H9 (cell line): ENCODE measurements around the gene RBBP7. TPM values are rescaled to one million over a fixed set of nuclear protein-coding genes. Genes with fewer than 3 reads are reported as not detected.

ENCODE experiments used
- DNase-seq: peaks from one replicate; pipeline ENCODE4 v3.0.0-alpha.2; 2017
- H2AFZ ChIP-seq: one replicate; pipeline ENCODE4 v1.6.1; 2013; ENCODE audit warnings: mild to moderate bottlenecking, low read length, control low read depth, moderate library complexity
- H2AK5ac ChIP-seq: 2 replicates; pipeline ENCODE4 v1.6.1; 2013; ENCODE audit warnings: low read length, control low read depth, mixed read lengths; ENCODE audit not compliant: insufficient read length
- H2BK120ac ChIP-seq: one replicate; pipeline ENCODE4 v1.6.1; 2013; ENCODE audit warnings: low read depth, mild to moderate bottlenecking, low read length, control low read depth, inconsistent platforms; ENCODE audit not compliant: poor library complexity, severe bottlenecking
- H2BK12ac ChIP-seq: 2 replicates; pipeline ENCODE4 v1.6.1; 2013; ENCODE audit warnings: low read length, control low read depth, mixed read lengths, low read depth; ENCODE audit not compliant: insufficient read length
- H2BK15ac ChIP-seq: 2 replicates; pipeline ENCODE4 v1.6.1; 2013; ENCODE audit warnings: low read depth, low read length, control low read depth
- H2BK20ac ChIP-seq: one replicate; pipeline ENCODE4 v1.6.1; 2013; ENCODE audit warnings: low read depth, mild to moderate bottlenecking, low read length, control low read depth, inconsistent platforms; ENCODE audit not compliant: poor library complexity, severe bottlenecking
- H2BK5ac ChIP-seq: 2 replicates; pipeline ENCODE4 v1.6.1; 2013; ENCODE audit warnings: low read length, control low read depth, mixed read lengths; ENCODE audit not compliant: insufficient read length
- H3K14ac ChIP-seq: 2 replicates; pipeline ENCODE4 v1.6.1; 2013; ENCODE audit warnings: low read length, control low read depth; ENCODE audit not compliant: insufficient read depth
- H3K18ac ChIP-seq: 2 replicates; pipeline ENCODE4 v1.6.1; 2013; ENCODE audit warnings: low read depth, mild to moderate bottlenecking, mixed read lengths, low read length, control low read depth; ENCODE audit not compliant: insufficient read length
- H3K23ac ChIP-seq: 2 replicates; pipeline ENCODE4 v1.6.1; 2013; ENCODE audit warnings: low read length, control low read depth, mixed read lengths, low read depth; ENCODE audit not compliant: insufficient read length
- H3K23me2 ChIP-seq: 2 replicates; pipeline ENCODE4 v1.6.1; 2013; ENCODE audit warnings: low read depth, mild to moderate bottlenecking, mixed read lengths, low read length, control low read depth; ENCODE audit not compliant: insufficient read length, poor library complexity, severe bottlenecking
- H3K27ac ChIP-seq: 2 replicates; pipeline ENCODE4 v1.5.1; 2013; ENCODE audit warnings: low read length, control low read depth, mixed read lengths, low read depth; ENCODE audit not compliant: insufficient read length
- H3K27me3 ChIP-seq: 2 replicates; pipeline ENCODE4 v1.6.1; 2013; ENCODE audit warnings: low read length, control low read depth, inconsistent platforms; ENCODE audit not compliant: insufficient read depth
- H3K4ac ChIP-seq: 2 replicates; pipeline ENCODE4 v1.6.1; 2013; ENCODE audit warnings: low read depth, mild to moderate bottlenecking, control low read depth, inconsistent platforms, low read length, moderate library complexity
- H3K4me1 ChIP-seq: 2 replicates; pipeline ENCODE4 v1.6.1; 2013; ENCODE audit warnings: low read length, control low read depth, inconsistent platforms; ENCODE audit not compliant: insufficient read depth
- H3K4me2 ChIP-seq: 2 replicates; pipeline ENCODE4 v1.6.1; 2013; ENCODE audit warnings: low read length, control low read depth, mixed read lengths; ENCODE audit not compliant: insufficient read length, insufficient read depth
- H3K56ac ChIP-seq: 2 replicates; pipeline ENCODE4 v1.6.1; 2013; ENCODE audit warnings: low read depth, mild to moderate bottlenecking, mixed read lengths, low read length, control low read depth; ENCODE audit not compliant: insufficient read length
- H3K79me1 ChIP-seq: 2 replicates; pipeline ENCODE4 v1.6.1; 2013; ENCODE audit warnings: low read depth, mild to moderate bottlenecking, moderate library complexity, low read length, control low read depth, inconsistent platforms; ENCODE audit not compliant: insufficient read depth, poor library complexity, severe bottlenecking
- H3K79me2 ChIP-seq: 2 replicates; pipeline ENCODE4 v1.6.1; 2013; ENCODE audit warnings: low read length, control low read depth, inconsistent platforms; ENCODE audit not compliant: insufficient read depth
- H3K9ac ChIP-seq: 2 replicates; pipeline ENCODE4 v1.6.1; 2013; ENCODE audit warnings: low read length, control low read depth, mixed read lengths; ENCODE audit not compliant: insufficient read length; ENCODE audit errors: extremely low read depth
- H3K9me3 ChIP-seq: one replicate; pipeline ENCODE4 v1.6.1; 2013; ENCODE audit warnings: low read depth, low read length, inconsistent platforms; ENCODE audit not compliant: control insufficient read depth
- H3T11ph ChIP-seq: one replicate; pipeline ENCODE4 v1.6.1; 2013; ENCODE audit warnings: mild to moderate bottlenecking, low read length, control low read depth, inconsistent platforms
- H4K20me1 ChIP-seq: one replicate; pipeline ENCODE4 v1.6.1; 2013; ENCODE audit not compliant: control insufficient read depth, insufficient read length, insufficient read depth
- H4K5ac ChIP-seq: 2 replicates; pipeline ENCODE4 v1.6.1; 2013; ENCODE audit warnings: low read depth, mild to moderate bottlenecking, mixed read lengths, low read length, control low read depth; ENCODE audit not compliant: insufficient read length
- H4K8ac ChIP-seq: replicated peaks from 2 replicates; pipeline ENCODE4 v1.6.1; 2013; ENCODE audit warnings: low read length, control low read depth, mixed read lengths, low read depth; ENCODE audit not compliant: insufficient read length
- H4K91ac ChIP-seq: 2 replicates; pipeline ENCODE4 v1.6.1; 2013; ENCODE audit warnings: low read depth, mild to moderate bottlenecking, moderate library complexity, mixed read lengths, low read length, control low read depth; ENCODE audit not compliant: insufficient read length
- H3K27ac Mint-ChIP-seq, 3 experiments: 2 replicates in 2 of 3; 3 replicates in 1 of 3; pipeline ENCODE4 v1.8.0; 2020 to 2021; ENCODE audit warnings: mixed read lengths in 3 of 3, mild to moderate bottlenecking in 1 of 3, moderate library complexity in 1 of 3
- H3K27me3 Mint-ChIP-seq: 2 replicates; pipeline ENCODE4 v1.8.0; 2021; ENCODE audit warnings: low read depth, mild to moderate bottlenecking, moderate library complexity, mixed read lengths
- H3K36me3 Mint-ChIP-seq, 3 experiments: 2 replicates in 2 of 3; 3 replicates in 1 of 3; pipeline ENCODE4 v1.8.0; 2020 to 2021; ENCODE audit warnings: low read depth in 3 of 3, mixed read lengths in 3 of 3; ENCODE audit not compliant: insufficient read depth in 1 of 3
- H3K4me1 Mint-ChIP-seq, 2 experiments: 2 replicates each; pipeline ENCODE4 v1.8.0; 2020; ENCODE audit warnings: mixed read lengths in 2 of 2
- H3K4me3 Mint-ChIP-seq, 2 experiments: 2 replicates in 1 of 2; 3 replicates in 1 of 2; pipeline ENCODE4 v1.8.0; 2020 to 2021; ENCODE audit warnings: mild to moderate bottlenecking in 2 of 2, mixed read lengths in 2 of 2, moderate library complexity in 1 of 2
- H3K9me3 Mint-ChIP-seq, 2 experiments: 2 replicates in 1 of 2; 3 replicates in 1 of 2; pipeline ENCODE4 v1.8.0; 2020; ENCODE audit warnings: mild to moderate bottlenecking in 2 of 2, mixed read lengths in 2 of 2, moderate library complexity in 1 of 2
- WGBS: extraction: QIAGEN DNeasy Blood & Tissue Kit; methylation state at CpG from one replicate; pipeline ENCODE4 v1.1.7; 2013; ENCODE audit warnings: missing lambda C conversion rate, low lambda C conversion rate, mixed read lengths; ENCODE audit not compliant: insufficient read length; ENCODE audit errors: extremely low coverage; 5-methylcytosine and 5-hydroxymethylcytosine counted together
- total RNA-seq: library from RNA; stranded (reverse); gene quantifications from 2 replicates; pipeline ENCODE4 v1.2.1, GENCODE V29; 2021
- TF ChIP-seq, protein P1 (sequence below): fragments of 200-600 bp; sonication (generic); conservative IDR thresholded peaks from 3 replicates; pipeline ENCODE4 v1.8.0; 2021; ENCODE audit warnings: antibody characterized with exemption, mild to moderate bottlenecking

Gene RBBP7
- total RNA-seq, 1 experiment from 2014 or later: 249 TPM

DNA sequence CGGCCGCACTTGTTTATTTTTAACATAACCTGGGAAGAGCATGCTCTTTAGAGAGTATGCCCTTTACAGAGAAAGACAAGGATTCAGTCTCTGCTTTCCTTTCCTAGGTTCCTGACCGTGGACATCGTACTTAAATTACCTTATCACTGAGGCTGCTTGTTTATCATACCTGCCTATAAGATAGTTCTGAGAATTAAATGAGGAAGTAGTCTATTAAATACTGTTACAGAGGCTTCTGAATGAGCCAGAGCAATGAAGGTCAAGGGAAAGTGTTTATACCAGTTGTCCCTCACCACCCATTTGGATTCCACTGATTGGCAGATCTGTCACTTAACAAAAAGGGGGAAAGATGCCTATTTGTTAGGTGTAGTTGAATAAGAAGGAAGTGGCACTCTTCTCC, 73.9 kb downstream of the RBBP7 start:
- H3K56ac ChIP-seq: no peak overlapping the region
- H4K20me1 ChIP-seq: no peaks in the 10 kb centered on the region
- H2BK15ac ChIP-seq: no peak overlapping the region
- H2BK5ac ChIP-seq: no peak overlapping the region
- H3K4me2 ChIP-seq: no peak overlapping the region
- H3T11ph ChIP-seq: no peak overlapping the region
- H3K18ac ChIP-seq: no peak overlapping the region
- H4K5ac ChIP-seq: no peak overlapping the region
- H2AFZ ChIP-seq: no peak overlapping the region
- Mint-ChIP-seq H3K36me3 (peaks cover 43 to 62% (median 62%) of the 10 kb centered on the region in 3 experiments), H3K4me3 (no peak overlapping the region), H3K9me3 (no peaks in the 10 kb centered on the region), H3K27me3 (no peaks in the 10 kb centered on the region), H3K4me1 (no peaks in the 10 kb centered on the region), H3K27ac (no peak overlapping the region)
- H4K91ac ChIP-seq: no peak overlapping the region
- no peaks in the 10 kb centered on the region for H3K4me1 ChIP-seq
- no peak overlapping the region for H2BK20ac ChIP-seq
- no peaks in the 10 kb centered on the region for H3K23me2 ChIP-seq
- H3K79me1 ChIP-seq: peaks cover 15% of the 10 kb centered on the region
- no peaks in the 10 kb centered on the region for H3K27me3 ChIP-seq
- no peaks in the 10 kb centered on the region for H3K9me3 ChIP-seq
- no peak overlapping the region for H3K4ac ChIP-seq
- no CpG with 5 or more reads among the region's 4 CpGs for WGBS
- TF ChIP-seq, protein P1, sequence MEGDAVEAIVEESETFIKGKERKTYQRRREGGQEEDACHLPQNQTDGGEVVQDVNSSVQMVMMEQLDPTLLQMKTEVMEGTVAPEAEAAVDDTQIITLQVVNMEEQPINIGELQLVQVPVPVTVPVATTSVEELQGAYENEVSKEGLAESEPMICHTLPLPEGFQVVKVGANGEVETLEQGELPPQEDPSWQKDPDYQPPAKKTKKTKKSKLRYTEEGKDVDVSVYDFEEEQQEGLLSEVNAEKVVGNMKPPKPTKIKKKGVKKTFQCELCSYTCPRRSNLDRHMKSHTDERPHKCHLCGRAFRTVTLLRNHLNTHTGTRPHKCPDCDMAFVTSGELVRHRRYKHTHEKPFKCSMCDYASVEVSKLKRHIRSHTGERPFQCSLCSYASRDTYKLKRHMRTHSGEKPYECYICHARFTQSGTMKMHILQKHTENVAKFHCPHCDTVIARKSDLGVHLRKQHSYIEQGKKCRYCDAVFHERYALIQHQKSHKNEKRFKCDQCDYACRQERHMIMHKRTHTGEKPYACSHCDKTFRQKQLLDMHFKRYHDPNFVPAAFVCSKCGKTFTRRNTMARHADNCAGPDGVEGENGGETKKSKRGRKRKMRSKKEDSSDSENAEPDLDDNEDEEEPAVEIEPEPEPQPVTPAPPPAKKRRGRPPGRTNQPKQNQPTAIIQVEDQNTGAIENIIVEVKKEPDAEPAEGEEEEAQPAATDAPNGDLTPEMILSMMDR: no peak
- no peak overlapping the region for H3K9ac ChIP-seq
- H3K79me2 ChIP-seq: peaks cover 35% of the 10 kb centered on the region
- no peak overlapping the region for H3K23ac ChIP-seq
- H2BK120ac ChIP-seq: no peak overlapping the region
- H2BK12ac ChIP-seq: no peak overlapping the region
- no peak for DNase-seq
- no peak overlapping the region for H3K27ac ChIP-seq
- H2AK5ac ChIP-seq: no peak overlapping the region
- H3K14ac ChIP-seq: no peak overlapping the region
- no peak overlapping the region for H4K8ac ChIP-seq

Other genes with a start within 250 kb of the RBBP7 start
- not detected in 2 replicates for gene S100G, start 220.2 kb downstream of the RBBP7 start, total RNA-seq
- gene CTPS2, start 157.7 kb downstream of the RBBP7 start, total RNA-seq: 67.7 and 69.7 TPM in 2 replicates
- 42.0 and 42.7 TPM in 2 replicates for gene SYAP1, start 150.8 kb downstream of the RBBP7 start, total RNA-seq
- gene TXLNG, start 83.9 kb downstream of the RBBP7 start, total RNA-seq: 87.8 and 90.7 TPM in 2 replicates
- 3.7 and 4.7 TPM in 2 replicates for gene REPS2, start 76.3 kb upstream of the RBBP7 start, total RNA-seq